SK-MEL-5 (cell line): ENCODE data around the gene APOL4. TPM values are rescaled to one million over a fixed set of nuclear protein-coding genes. Genes with fewer than 3 reads are reported as not detected.

Experiments
- DNase-seq: peaks from one replicate; pipeline ENCODE4 v3.0.0-alpha.2; 2016; ENCODE audit warnings: low read depth, low spot score
- in situ Hi-C: cut with HindIII; loops from 2 replicates; pipeline ENCODE4 v1.10.0; 2016; ENCODE audit warnings: low sequenced_read_pairs, high pct_unique_total_duplicates, low pct_unique_long_range_greater_than_20kb
- total RNA-seq: library from RNA; depleted of rRNA; stranded (reverse); fragments of >200 nt; shearing (Covaris generic); gene quantifications from 2 replicates; pipeline ENCODE4 v1.2.3, GENCODE V29; 2014; rRNA removed

APOL4 gene
- total RNA-seq, 1 experiment from 2014 or later, result not detected

DNA sequence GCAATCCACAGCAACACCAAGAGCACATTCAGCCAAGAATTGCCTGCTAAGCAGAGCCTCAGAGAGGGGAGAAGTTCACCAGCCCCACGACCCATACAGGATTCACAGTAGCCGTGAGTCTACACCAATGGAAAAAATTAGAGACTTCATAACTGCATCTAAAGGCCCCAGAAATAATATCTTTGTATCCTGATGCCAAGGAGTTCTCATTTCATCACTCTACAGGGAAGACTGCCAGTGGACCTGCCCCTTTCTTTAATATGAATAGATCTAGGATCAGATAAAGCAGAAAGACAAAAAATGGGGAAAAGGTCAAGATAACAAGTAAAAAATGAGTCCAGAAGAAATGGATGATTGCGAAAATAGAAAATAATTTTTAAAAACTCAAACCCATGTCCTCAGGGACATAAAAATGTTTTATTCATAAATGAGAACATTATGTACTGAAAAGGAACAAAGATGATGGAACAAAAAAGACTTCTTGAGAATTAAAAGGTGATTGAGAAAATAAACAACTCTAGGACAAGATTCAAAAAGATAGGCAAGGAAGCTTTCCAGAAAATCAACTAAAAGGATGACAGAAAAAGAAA, 50.5 kb downstream of the APOL4 start:
- in situ Hi-C loops, result no loop called here
- no peak for DNase-seq

GRCh38 chr22:36149441-36149840, 52.2 kb downstream of the APOL4 start:
- in situ Hi-C loops, result no loop called here
- no peak for DNase-seq

GRCh38 chr22:36148411-36148810, 53.2 kb downstream of the APOL4 start:
- DNase-seq, result no peak
- in situ Hi-C loops, result no loop called here

DNA sequence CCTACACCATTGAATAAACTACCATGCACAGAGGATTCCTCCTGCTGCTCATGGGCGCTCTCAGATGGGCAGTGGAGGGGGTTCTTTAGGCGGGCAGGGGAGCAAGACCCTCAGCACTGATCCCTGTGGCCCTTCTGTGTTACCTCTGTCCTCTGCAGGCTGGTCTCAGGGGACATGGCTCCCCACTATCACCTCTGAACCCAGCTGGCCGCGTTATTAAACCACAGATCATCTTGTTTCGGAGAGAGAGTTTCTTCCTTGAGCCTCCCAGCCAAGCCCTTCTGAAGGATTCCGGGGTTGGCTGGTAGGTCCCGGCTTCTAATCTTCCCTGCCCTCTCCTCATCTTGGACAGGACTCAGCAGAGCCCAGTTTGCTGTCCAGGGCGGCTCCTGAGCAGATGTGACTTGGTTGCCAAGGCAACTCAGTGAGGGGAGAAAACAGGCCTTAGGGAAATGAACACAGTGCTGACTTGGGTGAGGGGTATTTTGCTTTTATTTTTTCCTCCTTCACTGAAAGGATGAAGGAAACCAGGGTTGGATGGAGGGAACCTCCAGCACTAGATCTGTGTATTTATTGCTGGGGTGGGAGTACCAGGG, 54.3 kb downstream of the APOL4 start:
- in situ Hi-C loops, result no loop called here
- DNase-seq, result no peak

DNA sequence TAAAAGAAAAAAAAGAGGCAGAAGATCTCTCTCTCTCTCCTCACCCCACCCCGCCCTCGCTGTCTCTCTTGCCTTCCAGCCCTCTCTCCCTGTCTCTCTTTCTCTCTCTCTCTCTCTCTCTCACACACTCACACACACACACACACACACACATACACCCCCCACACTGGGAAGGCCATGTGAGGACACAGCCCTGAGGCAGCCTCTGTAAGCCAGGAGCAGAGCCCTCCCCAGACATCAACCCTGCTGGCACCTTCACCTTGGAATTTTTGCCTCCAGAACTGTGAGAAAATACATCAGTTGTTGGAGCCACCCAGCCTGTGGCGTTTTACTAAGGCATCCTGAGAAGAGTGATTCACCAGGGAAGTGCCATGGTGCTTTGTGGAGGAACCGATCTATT, 55.7 kb downstream of the APOL4 start:
- in situ Hi-C loops, result no loop called here
- DNase-seq, result no peak

DNA sequence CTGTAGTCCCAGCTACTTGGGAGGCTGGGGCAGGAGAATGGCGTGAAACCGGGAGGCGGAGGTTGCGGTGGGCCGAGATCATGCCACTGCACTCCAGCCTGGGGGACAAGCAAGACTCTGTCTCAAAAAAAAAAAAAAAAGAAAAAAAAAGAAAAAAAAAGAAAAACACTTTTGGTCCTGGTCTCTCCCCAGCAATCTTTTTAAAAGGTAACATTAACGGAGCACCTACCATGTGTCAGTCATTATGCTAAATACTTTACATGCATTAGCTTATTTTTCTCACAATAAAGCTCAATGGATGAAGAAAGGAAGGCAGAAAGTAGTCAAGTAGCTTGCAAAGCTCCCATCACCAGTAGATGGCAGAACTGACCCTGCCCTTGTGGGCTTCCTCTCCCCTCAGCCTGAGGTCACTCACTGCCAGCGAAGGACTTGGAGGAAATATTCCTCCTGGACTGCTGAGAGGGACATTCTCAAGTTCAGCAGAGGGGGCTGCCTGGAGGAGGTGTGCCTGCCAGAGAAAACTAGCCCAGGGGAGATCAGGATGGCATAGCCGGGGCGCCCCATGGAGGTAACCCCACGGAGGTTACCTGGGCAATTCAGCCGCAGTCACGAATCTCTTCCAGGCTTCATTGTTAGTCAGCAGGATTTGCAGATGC, 56.6 kb downstream of the APOL4 start:
- in situ Hi-C loops, result no loop called here
- DNase-seq, result peak; percentile 83

- in situ Hi-C loops, result no loop called here
- no peak for DNase-seq
These were observed 57.7 kb downstream of the APOL4 start for GRCh38 chr22:36143956-36144355.

- in situ Hi-C loops, result no loop called here
- no peak for DNase-seq
These were observed 58.4 kb downstream of the APOL4 start for GRCh38 chr22:36143066-36143815.

- no peak for DNase-seq
- in situ Hi-C loops, result no loop called here
These were observed 60.1 kb downstream of the APOL4 start for GRCh38 chr22:36141481-36141880.

Other genes starting within 250 kb of the APOL4 start
- gene RBFOX2, start 173.0 kb downstream of the APOL4 start, total RNA-seq, result 53.6 and 57.0 TPM in 2 replicates
- gene APOL3, start 41.1 kb downstream of the APOL4 start, total RNA-seq, result 0.18 TPM in 1 of 2 replicates, not detected in the other
- gene APOL2, start 37.7 kb upstream of the APOL4 start, total RNA-seq, result 29.8 and 36.4 TPM in 2 replicates
- 1.5 and 2.6 TPM in 2 replicates for gene APOL1, start 51.3 kb upstream of the APOL4 start, total RNA-seq
- gene MYH9, start 186.2 kb upstream of the APOL4 start, total RNA-seq, result 69.7 and 99.6 TPM in 2 replicates